Activated naive CD8-positive, alpha-beta T cell treated with anti-CD3 and anti-CD28 coated beads, Interleukin-2, amount 10 ng/mL, durations not matched to agents 7 days and 5 days (primary cell): ENCODE data around the gene PBXIP1. TPM values are rescaled to one million over a fixed set of nuclear protein-coding genes. Genes with fewer than 3 reads are reported as not detected.
"Not testable (repeated sequence)": the region's sequence is repeated elsewhere in the genome, so short reads cannot be mapped to it uniquely, and the experiment has no call there.

Source experiments
- ATAC-seq: fragments of 150-1000 bp; cut with Tn5 transposase; one replicate; pipeline ENCODE4 v1.10.0; 2021; ENCODE audit warnings: low read depth, moderate library complexity
- POLR2A ChIA-PET: fragments of 350-600 bp; sonication (Branson Sonifier 250); formaldehyde crosslinking; loops from one replicate; lab custom pipeline; 2021; ENCODE audit warnings: antibody characterized with exemption; lab: Charles Lee
- DNase-seq: peaks from one replicate; pipeline ENCODE4 v3.0.0; 2021
- H3K27ac Mint-ChIP-seq: one replicate; pipeline ENCODE4 v1.8.0; 2022; ENCODE audit warnings: mild to moderate bottlenecking, mixed read lengths
- H3K27me3 Mint-ChIP-seq: one replicate; pipeline ENCODE4 v1.8.0; 2022; ENCODE audit warnings: mild to moderate bottlenecking, moderate library complexity, mixed read lengths
- H3K36me3 Mint-ChIP-seq: one replicate; pipeline ENCODE4 v1.8.0; 2021; ENCODE audit warnings: mild to moderate bottlenecking, mixed read lengths
- H3K4me1 Mint-ChIP-seq: one replicate; pipeline ENCODE4 v1.8.0; 2021; ENCODE audit warnings: mixed read lengths
- H3K4me3 Mint-ChIP-seq: one replicate; pipeline ENCODE4 v1.8.0; 2022; ENCODE audit warnings: mild to moderate bottlenecking, moderate library complexity, mixed read lengths
- H3K9me3 Mint-ChIP-seq: one replicate; pipeline ENCODE4 v1.8.0; 2021; ENCODE audit warnings: mixed read lengths
- total RNA-seq, 2 experiments: library from RNA; stranded (reverse); gene quantifications; one replicate each; pipeline ENCODE4 v1.2.3, GENCODE V29; 2021

PBXIP1 gene
- total RNA-seq, 2 experiments from 2014 or later, result 149 to 155 TPM

DNA sequence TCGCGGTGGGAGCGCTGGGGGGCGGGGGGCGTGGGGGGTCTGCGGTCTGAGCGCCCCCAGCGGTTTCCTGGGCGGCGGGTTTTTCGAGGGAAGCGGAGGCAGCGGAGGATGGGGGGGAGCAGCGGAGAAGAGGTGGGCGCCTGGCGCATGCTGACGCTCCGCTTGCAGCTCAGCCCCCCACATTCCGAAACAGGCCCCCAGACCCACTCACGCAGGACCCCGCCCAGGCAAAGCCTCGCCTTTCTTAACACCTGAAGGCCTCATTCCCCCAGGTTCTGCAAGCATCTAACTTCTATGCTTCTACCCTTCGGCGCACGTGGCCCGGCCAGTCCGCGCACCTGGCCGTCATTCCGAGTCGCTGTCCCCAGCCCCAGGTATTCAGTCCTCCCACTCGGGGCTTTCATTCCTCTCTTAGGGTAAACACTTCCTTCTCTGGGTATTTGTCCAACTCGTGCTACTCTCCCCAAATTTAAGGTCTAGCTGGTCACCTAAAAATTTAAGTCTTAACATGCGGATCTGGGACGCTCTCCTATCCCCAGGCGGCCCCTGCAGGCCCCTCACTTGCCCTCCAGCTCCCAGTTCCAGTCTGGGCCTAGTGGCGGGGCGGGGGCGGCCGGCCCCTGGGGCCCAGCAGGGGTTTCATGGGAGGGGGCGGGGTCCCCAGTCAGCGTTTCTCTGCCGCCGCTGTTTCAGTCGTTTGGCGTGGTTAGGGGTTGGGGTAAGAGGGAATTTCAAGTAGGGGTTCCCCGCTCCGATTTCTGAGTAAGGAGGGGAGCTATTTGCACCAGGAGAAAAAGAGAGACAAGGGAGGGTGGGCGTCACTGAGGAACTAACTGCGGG, 43.9 kb upstream of the PBXIP1 start:
- POLR2A ChIA-PET, result interaction anchor here (1.3 to 3.8 kb wide), 7 partner anchors 12 to 51 kb away, joined by 3 to 30 read pairs (median 10); partner anchors contain the start of genes ADAM15, CKS1B, FLAD1 and PBXIP1
- Mint-ChIP-seq H3K9me3 (no peaks in the 10 kb centered on the region), H3K36me3 (no peaks in the 10 kb centered on the region), H3K27me3 (no peaks in the 10 kb centered on the region), H3K27ac (peak overlapping the region; percentile 90), H3K4me1 (peaks cover 44% of the 10 kb centered on the region), H3K4me3 (peak overlapping the region; percentile 99)
- DNase-seq (no peak), ATAC-seq (no peak)

DNA sequence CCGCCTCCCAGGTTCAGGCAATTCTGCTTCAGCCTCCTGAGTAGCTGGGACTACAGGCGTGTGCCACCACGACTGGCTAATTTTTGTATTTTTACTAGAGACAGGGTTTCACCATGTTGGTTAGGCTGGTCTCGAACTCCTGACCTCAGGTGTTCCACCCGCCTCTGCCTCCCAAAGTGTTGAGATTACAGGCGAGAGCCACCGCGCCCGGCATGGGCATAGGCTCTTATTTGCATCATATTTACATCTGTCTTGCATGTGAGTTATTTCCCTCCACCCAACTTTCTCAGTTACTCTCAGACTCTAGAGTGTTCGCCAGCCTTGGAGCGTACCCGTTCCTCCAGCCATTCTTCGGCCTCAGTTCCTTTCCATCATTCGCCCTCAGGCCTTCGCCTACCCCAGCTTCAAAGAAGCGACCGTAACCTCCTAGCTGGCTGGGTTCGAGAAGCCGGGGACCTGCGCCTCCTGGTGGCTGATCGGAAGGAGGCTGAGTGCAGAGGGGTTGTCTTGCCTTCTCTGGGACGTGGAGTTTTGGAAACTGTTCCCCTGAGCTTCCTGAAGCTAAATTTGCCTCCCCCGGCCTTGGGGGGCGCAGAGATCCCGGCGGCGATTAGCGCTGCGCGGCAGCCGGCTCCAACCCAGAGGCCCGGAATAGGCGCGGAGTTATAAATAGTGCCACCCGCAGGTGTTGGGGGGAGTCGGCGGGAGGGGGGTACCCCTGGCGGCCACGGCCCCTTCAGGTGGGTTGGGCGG, 43.1 kb upstream of the PBXIP1 start:
- ATAC-seq, result peak; percentile 3
- Mint-ChIP-seq H3K4me3 (peak overlapping the region; percentile 86), H3K4me1 (peaks cover 40% of the 10 kb centered on the region), H3K27me3 (no peaks in the 10 kb centered on the region), H3K36me3 (no peaks in the 10 kb centered on the region), H3K9me3 (no peaks in the 10 kb centered on the region), H3K27ac (peak overlapping the region; percentile 82)
- POLR2A ChIA-PET, result interaction anchor here (0.7 to 3.8 kb wide), 10 partner anchors 13 to 86 kb away, joined by 3 to 30 read pairs (median 8); partner anchors contain the start of genes ADAM15, CKS1B, FLAD1 and PBXIP1
- peak; percentile 78 for DNase-seq

GRCh38 chr1:154998201-154998780, 42.4 kb upstream of the PBXIP1 start:
- H3K9me3 Mint-ChIP-seq, result no peaks in the 10 kb centered on the region
- peak overlapping the region; percentile 12 for H3K27ac Mint-ChIP-seq
- H3K4me1 Mint-ChIP-seq, result peaks cover 38% of the 10 kb centered on the region
- no peak for DNase-seq
- H3K27me3 Mint-ChIP-seq, result no peaks in the 10 kb centered on the region
- POLR2A ChIA-PET, result interaction anchor here (0.7 to 3.8 kb wide), 6 partner anchors 13 to 87 kb away, joined by 3 to 30 read pairs (median 8); partner anchors contain the start of genes FLAD1, PBXIP1 and PYGO2
- no peak for ATAC-seq
- H3K4me3 Mint-ChIP-seq, result peak overlapping the region; percentile 86
- no peaks in the 10 kb centered on the region for H3K36me3 Mint-ChIP-seq

DNA sequence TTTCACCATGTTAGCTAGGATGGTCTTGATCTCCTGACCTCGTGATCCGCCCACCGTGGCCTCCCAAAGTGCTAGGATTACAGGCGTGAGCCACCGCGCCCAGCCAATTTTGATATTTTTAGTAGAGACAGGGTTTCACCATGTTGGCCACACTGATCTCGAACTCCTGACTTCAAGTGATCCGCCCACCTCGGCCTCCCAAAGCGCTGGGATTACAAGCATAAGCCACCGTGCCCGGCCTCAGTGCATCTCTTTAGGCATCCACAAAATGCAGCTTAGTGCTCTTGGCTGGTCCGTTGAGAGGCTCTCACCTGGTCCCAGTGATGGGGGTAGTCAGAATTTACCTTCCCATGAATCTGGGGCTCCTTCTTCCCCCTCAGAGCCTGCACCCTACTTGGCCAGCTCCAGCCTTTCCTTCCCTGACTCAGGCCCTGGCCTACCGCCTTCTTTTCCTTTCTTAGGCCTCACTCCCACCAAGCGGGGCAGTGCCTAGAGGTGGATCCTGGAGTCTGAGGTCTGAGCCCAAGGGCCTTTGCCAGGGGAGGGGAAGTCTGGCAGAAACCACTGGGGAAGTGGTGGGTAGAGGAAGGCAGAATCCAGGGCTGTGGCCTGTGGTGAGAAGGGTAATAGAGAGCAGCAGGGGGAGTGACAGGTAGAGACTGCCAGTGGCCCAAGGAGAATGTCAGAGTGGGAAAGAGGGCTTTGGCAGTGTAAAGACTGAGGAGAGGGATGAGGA, 41.2 kb upstream of the PBXIP1 start:
- Mint-ChIP-seq H3K27ac (no peak overlapping the region), H3K4me1 (peaks cover 37% of the 10 kb centered on the region), H3K4me3 (peak overlapping the region; percentile 8), H3K36me3 (no peaks in the 10 kb centered on the region), H3K9me3 (no peaks in the 10 kb centered on the region), H3K27me3 (no peaks in the 10 kb centered on the region)
- ATAC-seq (no peak), DNase-seq (no peak)
- POLR2A ChIA-PET, result interaction anchor here (1.0 to 5.2 kb wide), 3 partner anchors 14 to 36 kb away, joined by 3 to 36 read pairs (median 30); partner anchors contain the start of gene FLAD1

GRCh38 chr1:154995301-154995983, 39.5 kb upstream of the PBXIP1 start:
- H3K36me3 Mint-ChIP-seq, H3K9me3 Mint-ChIP-seq, DNase-seq, H3K27ac Mint-ChIP-seq, H3K4me3 Mint-ChIP-seq, H3K27me3 Mint-ChIP-seq, ATAC-seq: not testable (repeated sequence)
- peaks cover 35% of the 10 kb centered on the region for H3K4me1 Mint-ChIP-seq
- POLR2A ChIA-PET, result interaction anchor here (0.7 to 5.2 kb wide), 6 partner anchors 12 to 75 kb away, joined by 3 to 36 read pairs (median 6); partner anchors contain the start of genes ADAM15 and FLAD1

DNA sequence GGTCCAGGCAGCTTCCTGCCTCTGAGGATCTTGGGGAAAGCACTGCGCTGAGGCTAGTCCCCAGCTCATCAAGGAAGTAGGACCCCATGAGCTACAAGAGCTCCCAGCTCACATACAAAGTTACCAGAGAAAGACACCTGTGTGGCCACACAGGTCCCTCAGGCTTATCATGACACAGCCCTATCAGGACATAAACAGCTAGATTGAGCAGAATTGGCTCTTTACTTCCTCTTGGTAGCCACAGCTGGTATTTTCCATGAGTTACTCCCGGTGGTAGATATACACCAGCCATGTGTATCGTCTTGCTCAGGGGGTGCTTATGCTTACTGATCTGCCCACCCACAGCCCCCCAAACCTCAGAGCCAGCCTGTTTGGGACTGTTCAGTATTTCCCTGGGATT, 38.7 kb upstream of the PBXIP1 start:
- Mint-ChIP-seq H3K4me3 (no peak overlapping the region), H3K4me1 (peaks cover 29% of the 10 kb centered on the region), H3K9me3 (no peaks in the 10 kb centered on the region), H3K27me3 (no peaks in the 10 kb centered on the region), H3K27ac (no peak overlapping the region), H3K36me3 (peaks cover 2% of the 10 kb centered on the region)
- POLR2A ChIA-PET, result interaction anchor here (0.7 to 5.2 kb wide), 10 partner anchors 12 to 57 kb away, joined by 3 to 36 read pairs (median 4); partner anchors contain the start of genes ADAM15, FLAD1 and PYGO2
- ATAC-seq (no peak), DNase-seq (no peak)

DNA sequence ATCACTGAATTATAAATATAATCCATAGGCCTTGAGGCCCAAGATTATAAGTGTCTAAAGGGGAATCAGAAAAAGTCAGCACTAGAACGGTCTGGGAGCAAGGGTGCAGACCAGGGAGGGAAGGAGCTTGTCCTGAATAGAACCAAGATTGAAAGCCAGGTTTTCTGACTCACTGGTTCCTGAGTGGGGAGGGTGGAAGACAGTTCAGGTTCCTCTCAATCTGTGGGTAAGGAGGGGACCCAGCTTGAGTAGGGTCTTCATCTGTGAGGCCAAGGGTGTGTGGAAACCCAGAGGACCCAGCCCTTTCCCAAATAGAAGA, 38.3 kb upstream of the PBXIP1 start:
- ATAC-seq (no peak), DNase-seq (no peak)
- Mint-ChIP-seq H3K36me3 (peaks cover 2% of the 10 kb centered on the region), H3K27me3 (no peaks in the 10 kb centered on the region), H3K4me1 (peaks cover 28% of the 10 kb centered on the region), H3K4me3 (no peak overlapping the region), H3K9me3 (no peaks in the 10 kb centered on the region), H3K27ac (peak overlapping the region; percentile 12)
- POLR2A ChIA-PET, result interaction anchor here (0.7 to 5.2 kb wide), 9 partner anchors 11 to 40 kb away, joined by 3 to 36 read pairs (median 4); partner anchors contain the start of genes FLAD1 and PYGO2

DNA sequence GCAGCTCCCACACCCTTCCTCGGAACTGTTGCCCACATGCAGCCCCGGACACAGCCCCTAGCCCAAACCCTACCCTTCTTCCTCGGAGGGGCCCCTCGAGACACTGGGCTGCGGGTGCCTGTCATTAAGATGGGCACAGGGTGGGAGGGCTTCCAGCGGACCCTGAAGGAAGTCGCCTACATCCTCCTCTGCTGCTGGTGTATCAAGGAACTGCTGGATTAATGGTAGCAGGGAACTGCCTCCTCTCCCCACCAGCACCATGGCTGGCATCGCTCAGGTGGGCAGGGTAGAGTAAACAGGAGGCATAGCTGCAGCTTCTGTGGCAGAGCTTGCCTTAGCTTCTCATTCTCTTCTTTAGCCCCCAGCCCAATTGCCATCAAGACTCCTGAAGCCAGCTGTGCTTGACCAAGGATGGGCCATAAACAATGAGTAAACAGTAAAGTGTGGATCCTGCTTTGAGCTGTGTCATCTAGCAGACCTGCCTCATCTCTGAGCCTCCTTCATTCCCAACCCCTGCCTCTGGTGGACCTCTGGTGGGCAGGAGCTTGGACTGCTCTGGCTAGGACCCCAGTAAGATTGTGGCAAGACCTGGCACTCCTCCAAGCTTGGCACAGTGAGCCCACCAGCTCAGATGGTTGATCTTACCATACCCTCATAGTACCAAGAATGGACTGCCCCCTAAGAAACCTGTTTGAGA, 37.8 kb upstream of the PBXIP1 start, which contains the start of gene LENEP:
TSS of gene LENEP (plus strand) at position 15 of the 697 bp plus-strand sequence. CDS start at position 37, 22 bp downstream.
- Mint-ChIP-seq H3K27me3 (no peaks in the 10 kb centered on the region), H3K36me3 (peaks cover 4% of the 10 kb centered on the region), H3K9me3 (no peaks in the 10 kb centered on the region), H3K4me1 (peaks cover 28% of the 10 kb centered on the region), H3K4me3 (no peak within 1 kb of the TSS), H3K27ac (peak within 1 kb of the TSS; percentile 19)
- no peak for DNase-seq
- POLR2A ChIA-PET, result interaction anchor here (0.7 to 5.2 kb wide), 10 partner anchors 11 to 40 kb away, joined by 3 to 36 read pairs (median 4); partner anchors contain the start of genes FLAD1 and PYGO2
- no peak for ATAC-seq

- DNase-seq (no peak), ATAC-seq (no peak)
- Mint-ChIP-seq H3K27ac (peak overlapping the region; percentile 19), H3K36me3 (peaks cover 6% of the 10 kb centered on the region), H3K27me3 (no peaks in the 10 kb centered on the region), H3K9me3 (no peaks in the 10 kb centered on the region), H3K4me3 (no peak overlapping the region), H3K4me1 (peaks cover 25% of the 10 kb centered on the region)
- POLR2A ChIA-PET, result interaction anchor here (0.6 to 5.2 kb wide), 4 partner anchors 10 to 40 kb away, joined by 3 to 36 read pairs (median 3); partner anchors contain the start of gene FLAD1
Measured at GRCh38 chr1:154992721-154993571, 37.0 kb upstream of the PBXIP1 start.

DNA sequence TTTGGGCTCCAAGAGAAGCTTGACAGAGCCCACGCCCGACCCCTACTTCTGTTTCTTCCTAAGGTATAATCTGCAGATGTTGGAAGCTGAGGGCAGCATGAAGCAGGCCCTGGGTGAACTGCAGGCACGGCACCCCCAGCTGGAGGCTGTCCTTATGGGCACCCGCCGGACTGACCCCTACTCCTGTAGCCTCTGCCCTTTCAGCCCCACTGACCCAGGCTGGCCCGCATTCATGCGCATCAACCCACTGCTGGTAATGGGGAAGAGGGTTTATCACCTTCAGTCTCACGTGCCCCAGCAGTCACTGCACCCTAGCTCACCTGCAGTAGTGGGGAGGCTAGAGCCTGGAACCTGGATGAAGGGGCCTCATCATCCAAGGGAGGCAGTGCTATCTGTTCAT, 34.4 kb upstream of the PBXIP1 start:
- Mint-ChIP-seq H3K27me3 (no peaks in the 10 kb centered on the region), H3K27ac (no peak overlapping the region), H3K36me3 (peaks cover 6% of the 10 kb centered on the region), H3K9me3 (no peaks in the 10 kb centered on the region), H3K4me3 (no peak overlapping the region), H3K4me1 (peaks cover 14% of the 10 kb centered on the region)
- POLR2A ChIA-PET, result no interaction called here
- ATAC-seq (no peak), DNase-seq (no peak)
